ENCODE data around the gene LSM7.

DNA sequence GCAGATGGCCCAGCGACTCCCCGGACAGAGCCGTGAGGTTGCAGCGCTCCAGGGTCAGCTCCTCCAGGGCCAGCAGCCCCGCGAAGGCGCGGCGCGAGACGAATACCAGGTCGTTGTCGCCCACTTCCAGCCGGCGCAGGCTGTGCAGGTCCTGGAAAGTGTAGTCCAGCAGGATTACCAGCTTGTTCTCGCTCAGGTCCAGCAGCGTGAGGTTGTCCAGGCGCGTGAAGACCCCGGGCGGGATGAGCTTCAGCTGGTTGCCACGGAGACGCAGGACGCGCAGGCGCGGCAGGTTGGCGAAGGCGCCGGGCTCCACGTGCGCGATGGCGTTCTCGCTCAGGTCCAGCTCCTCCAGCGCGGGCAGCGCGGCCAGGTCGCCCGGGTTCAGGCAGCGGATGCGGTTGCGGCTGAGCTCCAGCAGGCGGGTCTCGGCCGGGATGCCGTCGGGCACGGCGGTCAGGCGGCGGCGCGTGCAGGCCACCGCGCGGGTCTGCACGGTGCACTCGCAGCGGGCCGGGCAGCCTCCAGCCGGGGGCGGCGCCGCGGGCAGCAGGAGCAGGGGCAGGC is 37.1 kb downstream of the LSM7 start:
- TF ChIP-seq, protein P1, sequence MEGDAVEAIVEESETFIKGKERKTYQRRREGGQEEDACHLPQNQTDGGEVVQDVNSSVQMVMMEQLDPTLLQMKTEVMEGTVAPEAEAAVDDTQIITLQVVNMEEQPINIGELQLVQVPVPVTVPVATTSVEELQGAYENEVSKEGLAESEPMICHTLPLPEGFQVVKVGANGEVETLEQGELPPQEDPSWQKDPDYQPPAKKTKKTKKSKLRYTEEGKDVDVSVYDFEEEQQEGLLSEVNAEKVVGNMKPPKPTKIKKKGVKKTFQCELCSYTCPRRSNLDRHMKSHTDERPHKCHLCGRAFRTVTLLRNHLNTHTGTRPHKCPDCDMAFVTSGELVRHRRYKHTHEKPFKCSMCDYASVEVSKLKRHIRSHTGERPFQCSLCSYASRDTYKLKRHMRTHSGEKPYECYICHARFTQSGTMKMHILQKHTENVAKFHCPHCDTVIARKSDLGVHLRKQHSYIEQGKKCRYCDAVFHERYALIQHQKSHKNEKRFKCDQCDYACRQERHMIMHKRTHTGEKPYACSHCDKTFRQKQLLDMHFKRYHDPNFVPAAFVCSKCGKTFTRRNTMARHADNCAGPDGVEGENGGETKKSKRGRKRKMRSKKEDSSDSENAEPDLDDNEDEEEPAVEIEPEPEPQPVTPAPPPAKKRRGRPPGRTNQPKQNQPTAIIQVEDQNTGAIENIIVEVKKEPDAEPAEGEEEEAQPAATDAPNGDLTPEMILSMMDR (IDR thresholded peaks at IDR 0.05) = no peak
- TF ChIP-seq POLR2AphosphoS5 (IDR thresholded peaks at IDR 0.05; ENCODE audit: insufficient read depth in 1 of 2, low read depth in 1 of 2) = no peak
